Fibroblast of skin of back (primary cell): Measurements from ENCODE around the gene DMBX1.

Source experiments
- DNase-seq: peaks from one replicate; pipeline ENCODE4 v3.0.0-alpha.2; 2013

The DMBX1 gene

GRCh38 chr1:46526013-46526690 lies 36.5 kb downstream of the DMBX1 start:
- DNase-seq = no peak

DNA sequence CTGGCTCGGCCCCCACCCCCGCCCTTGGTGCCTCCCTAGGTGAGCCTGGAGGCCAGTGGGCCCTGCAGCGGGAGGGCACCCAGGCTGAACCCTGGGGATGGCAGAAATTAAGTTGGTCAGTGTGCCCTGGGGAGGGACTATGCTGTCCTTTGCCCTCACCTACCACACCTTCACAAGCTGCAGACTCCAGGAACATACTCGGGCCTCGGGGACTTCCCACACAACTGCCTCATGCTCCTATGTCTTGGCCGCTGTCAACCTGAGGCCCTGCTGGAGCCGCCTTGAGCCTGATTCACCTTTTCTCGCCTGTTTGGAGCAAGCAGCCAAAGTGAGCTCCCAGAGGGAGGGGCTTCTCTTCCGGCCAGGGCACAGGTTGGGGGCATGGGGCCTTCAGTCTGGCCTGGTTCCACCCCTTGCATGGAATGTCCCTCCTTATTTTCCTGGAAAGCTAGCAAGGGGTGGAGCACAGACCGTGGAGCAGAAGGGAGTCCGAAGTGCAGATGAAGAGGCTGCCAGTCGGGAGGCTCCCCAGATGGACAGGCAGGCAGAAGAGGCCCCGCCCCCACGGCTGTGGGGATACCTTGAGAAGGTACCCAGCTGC lies 37.2 kb downstream of the DMBX1 start:
- DNase-seq = no peak

DNA sequence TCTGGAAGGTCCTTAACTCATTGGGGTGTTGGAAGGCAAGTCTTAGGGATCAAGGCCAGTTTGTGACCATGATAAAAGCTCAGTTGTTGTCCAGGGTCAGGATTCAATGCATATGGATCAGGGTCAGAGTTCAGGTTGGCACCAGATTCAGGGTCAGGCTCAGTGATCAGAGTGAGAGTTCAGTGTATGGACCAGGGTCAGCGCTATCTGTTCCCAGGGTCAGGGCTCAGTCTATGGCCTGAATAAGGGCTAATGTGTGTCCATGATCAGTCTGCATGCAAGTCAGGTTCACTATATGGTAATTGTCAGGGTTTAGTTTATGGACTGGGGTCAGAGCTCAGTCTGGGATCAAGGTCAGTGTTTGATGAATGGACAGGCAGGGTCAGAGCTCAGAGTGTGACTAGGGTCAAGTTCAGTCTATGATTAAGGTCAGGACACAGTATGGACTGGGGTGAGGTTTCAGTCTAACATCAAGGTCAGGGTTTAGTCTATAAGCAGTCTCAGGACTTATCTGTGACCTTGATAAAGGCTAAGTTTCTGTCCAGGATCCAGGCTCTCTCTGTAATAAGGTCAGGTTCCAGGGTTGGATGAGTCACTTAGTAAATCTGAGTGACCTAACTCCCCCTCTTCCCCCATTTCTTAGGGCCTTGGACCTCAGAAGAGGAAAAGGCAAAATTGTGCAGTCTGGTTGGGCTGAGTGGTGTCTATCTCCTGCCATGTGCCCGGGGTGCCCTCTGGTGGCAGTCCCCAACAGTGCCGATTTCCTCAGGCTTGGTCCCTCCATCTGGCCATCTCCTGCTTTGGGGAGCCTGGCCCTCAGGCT lies 38.0 kb downstream of the DMBX1 start:
- DNase-seq = peak; percentile 71

DNA sequence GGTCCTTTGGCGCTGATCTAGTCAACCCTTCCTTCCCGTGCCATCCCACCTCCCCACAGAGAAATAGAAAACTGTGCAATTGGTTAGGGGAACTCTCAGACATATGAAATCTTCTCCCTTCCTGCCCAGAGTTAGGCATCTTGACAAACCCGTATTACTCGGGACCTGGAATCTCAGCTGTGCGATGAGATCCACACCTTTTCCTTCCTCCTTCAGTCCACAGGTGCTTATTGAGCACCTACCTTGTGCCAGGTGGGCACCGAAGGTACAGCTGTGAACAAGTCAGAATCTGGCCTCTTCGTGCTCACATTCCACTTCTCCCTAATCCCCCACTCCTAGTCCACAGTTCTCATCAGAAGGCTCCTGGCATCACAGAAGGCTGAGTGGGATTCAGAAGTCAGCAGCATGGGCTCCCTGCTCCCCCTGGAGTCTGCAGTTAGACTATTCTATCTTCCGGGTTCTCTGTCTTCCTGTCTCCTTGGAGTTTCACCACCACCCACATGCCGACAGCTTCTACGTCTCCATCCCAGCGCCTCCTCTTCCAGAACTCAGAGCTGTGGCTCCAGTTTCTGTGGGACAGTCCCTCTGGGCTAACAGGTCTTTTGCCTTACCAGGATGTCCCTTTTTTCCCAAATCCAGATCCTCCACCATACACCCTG lies 38.8 kb downstream of the DMBX1 start:
- DNase-seq = peak; percentile 25

- DNase-seq = no peak
These were observed 39.5 kb downstream of the DMBX1 start for GRCh38 chr1:46529031-46529630.

DNA sequence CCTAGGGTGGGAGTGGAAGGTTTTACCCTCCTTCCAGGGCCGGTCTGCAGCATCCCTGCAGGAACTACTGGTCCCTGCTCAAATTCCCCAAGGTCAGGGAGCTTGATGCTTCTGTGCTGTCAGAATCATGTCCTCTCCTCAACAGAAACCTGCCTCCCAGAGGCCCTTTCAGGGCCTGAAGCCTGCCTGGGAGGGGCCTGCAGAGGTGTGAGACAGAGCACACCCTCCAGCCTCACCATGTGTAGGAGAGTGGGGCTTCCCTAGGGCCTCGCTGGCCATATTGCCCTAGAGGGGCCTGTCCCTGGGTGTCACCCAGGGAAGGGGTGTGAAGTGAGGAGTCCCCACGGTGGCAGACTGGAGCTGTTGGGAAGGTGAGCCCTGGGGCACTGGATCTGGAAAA lies 40.7 kb downstream of the DMBX1 start:
- no peak for DNase-seq

DNA sequence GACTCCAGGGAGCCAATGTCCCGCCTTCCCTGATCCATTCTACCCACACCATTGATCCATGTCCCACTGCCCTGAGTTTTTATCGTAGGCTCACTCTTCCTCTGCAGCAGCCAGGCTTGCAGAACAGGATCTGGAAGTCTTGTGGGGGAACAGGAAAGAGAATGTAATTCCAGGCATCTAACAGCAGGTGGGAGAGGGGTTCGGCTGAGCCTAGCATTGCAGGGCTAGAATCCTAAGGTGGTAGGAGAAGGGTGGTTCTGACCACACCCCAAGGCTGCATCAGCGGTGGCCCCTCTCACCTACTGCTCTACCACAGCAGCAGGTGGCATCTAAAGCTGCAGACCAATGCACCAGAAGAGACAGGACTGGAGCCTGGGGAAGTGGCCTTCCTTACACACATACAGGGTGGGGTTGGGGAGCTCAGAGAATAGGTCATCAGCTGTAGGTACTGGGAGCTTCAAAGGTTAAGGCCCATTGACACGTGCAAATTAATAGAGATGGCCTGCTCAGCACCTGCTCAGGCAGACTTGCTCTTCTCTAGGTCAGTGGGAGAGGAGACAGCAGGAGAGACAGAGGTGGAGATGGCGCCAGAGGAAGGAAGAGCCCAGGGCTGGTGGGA lies 41.3 kb downstream of the DMBX1 start:
- DNase-seq = no peak

GRCh38 chr1:46532095-46532494 lies 42.5 kb downstream of the DMBX1 start:
- DNase-seq = no peak

- peak; percentile 65 for DNase-seq
These were observed 43.0 kb downstream of the DMBX1 start for GRCh38 chr1:46532498-46533178.

DNA sequence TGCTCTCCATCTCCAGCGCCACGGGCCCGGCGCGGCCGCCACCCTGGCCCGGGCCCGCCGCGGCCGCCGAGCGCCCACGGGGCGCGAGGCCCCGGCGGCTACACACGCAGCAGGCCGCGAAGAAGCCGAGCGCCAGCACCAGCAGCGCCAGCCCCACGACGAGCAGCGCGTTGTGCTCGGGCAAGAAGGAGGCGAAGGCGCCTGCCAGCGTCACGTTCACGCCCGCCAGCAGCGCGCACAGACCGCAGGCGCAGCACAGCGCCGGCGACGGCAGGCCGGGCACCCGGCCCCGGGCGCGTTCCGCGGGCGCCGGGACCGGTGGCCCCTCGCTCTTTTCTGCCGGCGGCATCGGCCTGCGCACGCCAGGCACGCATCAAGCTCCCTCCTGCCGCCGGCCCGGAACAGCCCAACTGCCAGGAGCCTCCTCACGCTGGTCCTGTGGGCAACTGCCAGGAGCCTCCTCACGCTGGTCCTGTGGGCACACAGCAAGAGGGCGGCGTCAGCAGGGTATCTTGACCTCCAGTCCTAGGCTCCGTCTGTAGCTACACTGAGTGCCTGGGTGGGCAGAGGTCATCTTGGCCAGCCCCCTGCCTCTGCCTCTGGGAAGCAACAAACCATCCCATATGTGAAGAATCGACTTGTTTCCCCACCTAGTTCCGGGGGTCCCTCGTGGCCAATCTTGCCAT lies 43.7 kb downstream of the DMBX1 start:
- DNase-seq = peak; percentile 48

DNA sequence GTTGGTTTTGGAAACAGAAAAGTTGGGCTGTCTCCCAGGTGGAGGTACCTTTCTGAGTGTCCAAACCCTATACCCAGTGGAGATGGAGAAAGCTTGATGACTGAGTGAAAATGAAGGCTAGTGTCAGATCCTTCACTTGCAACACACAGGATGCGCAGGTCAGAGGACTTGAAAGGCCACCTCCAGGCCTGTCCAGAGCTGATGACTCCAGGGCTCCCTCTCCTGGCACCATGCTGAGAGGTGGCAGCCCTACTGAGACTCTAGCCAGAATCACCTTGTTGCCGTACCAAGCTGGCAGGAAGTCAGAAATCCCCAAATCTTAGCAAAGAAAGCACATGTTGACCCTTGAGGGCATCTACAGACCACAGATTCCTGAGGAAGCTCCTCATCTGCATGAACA lies 45.4 kb downstream of the DMBX1 start:
- peak; percentile 9 for DNase-seq

GRCh38 chr1:46536527-46536926 lies 46.9 kb downstream of the DMBX1 start:
- DNase-seq = no peak

GRCh38 chr1:46537651-46538050 lies 48.0 kb downstream of the DMBX1 start:
- no peak for DNase-seq

DNA sequence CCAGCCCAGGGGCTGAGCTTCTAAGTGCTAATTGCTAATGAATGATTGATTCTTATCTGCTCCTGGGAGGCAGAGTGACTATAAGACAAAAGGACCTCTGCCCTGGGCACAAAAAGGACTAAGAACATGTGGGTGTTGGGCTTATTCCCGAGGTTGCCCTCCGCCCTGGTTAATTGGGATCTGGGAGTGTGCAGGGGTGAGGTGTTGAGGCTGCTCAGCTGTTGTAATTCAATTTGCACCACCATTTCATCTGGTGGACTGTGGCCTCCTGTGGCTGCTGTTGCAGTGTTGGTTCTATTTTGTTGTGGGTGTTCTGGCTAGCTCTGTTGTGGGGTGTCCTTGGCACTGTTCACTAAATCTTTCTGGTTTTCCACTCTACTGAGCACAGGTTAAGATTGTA lies 48.5 kb downstream of the DMBX1 start:
- no peak for DNase-seq
